PC-3 (cell line): ENCODE results near the gene CTU1. TPM values are rescaled to one million over a fixed set of nuclear protein-coding genes. Genes with fewer than 3 reads are reported as not detected.

Source experiments
- ATAC-seq: fragments of 200-7000 bp; cut with Tn5 transposase; 2 replicates; pipeline ENCODE4 v1.9.1; 2020; ENCODE audit warnings: mild to moderate bottlenecking, moderate library complexity
- BruUV-seq: library from RNA; stranded (reverse); fragments of 400-500 nt; replicated peaks from 2 replicates; lab custom pipeline; 2021; lab: Mats Ljungman, UMichigan
- CTCF ChIA-PET: fragments of 300-600 bp; sonication (Branson Sonifier 250); formaldehyde crosslinking; loops from one replicate; lab custom pipeline; 2022; ENCODE audit warnings: antibody characterized with exemption; lab: Charles Lee
- POLR2A ChIA-PET: fragments of 300-600 bp; sonication (Branson Sonifier 250); formaldehyde crosslinking; loops from one replicate; lab custom pipeline; 2022; ENCODE audit warnings: antibody characterized with exemption; ENCODE audit not compliant: unreplicated experiment; lab: Charles Lee
- DNase-seq: peaks from one replicate; pipeline ENCODE4 v3.0.0-alpha.2; 2015
- H2AFZ ChIP-seq: fragments of 300-600 bp; sonication (generic); 2 replicates; pipeline ENCODE4 v1.6.0; 2016; ENCODE audit warnings: antibody characterized with exemption, low read length
- H3F3A ChIP-seq: fragments of 300-600 bp; sonication (generic); one replicate; pipeline ENCODE4 v1.6.0; 2017; ENCODE audit warnings: antibody characterized with exemption, low read length, control low read depth, mild to moderate bottlenecking; ENCODE audit not compliant: unreplicated experiment
- H3K27ac ChIP-seq: fragments of 300-600 bp; sonication (generic); 2 replicates; pipeline ENCODE4 v1.5.1; 2016; ENCODE audit warnings: mild to moderate bottlenecking, low read length
- H3K27me3 ChIP-seq: fragments of 300-600 bp; sonication (generic); 2 replicates; pipeline ENCODE4 v1.6.1; 2016; ENCODE audit warnings: low read length, mixed read lengths
- H3K36me3 ChIP-seq: fragments of 300-600 bp; sonication (generic); 2 replicates; pipeline ENCODE4 v1.6.1; 2016; ENCODE audit warnings: low read depth, mixed run types, low read length, mixed read lengths
- H3K4me1 ChIP-seq: fragments of 300-600 bp; sonication (generic); 2 replicates; pipeline ENCODE4 v1.5.1; 2016; ENCODE audit warnings: low read length; ENCODE audit not compliant: insufficient read depth
- H3K4me2 ChIP-seq: fragments of 300-600 bp; sonication (generic); 2 replicates; pipeline ENCODE4 v1.6.0; 2016; ENCODE audit warnings: low read length
- H3K4me3 ChIP-seq: fragments of 300-600 bp; sonication (generic); 2 replicates; pipeline ENCODE4 v1.5.1; 2016; ENCODE audit warnings: mild to moderate bottlenecking, low read length, mixed read lengths
- H3K79me2 ChIP-seq: fragments of 300-600 bp; sonication (generic); 2 replicates; pipeline ENCODE4 v1.6.1; 2017; ENCODE audit warnings: low read length, mixed read lengths
- H3K9ac ChIP-seq: fragments of 300-600 bp; sonication (generic); 2 replicates; pipeline ENCODE4 v1.6.0; 2016; ENCODE audit warnings: mild to moderate bottlenecking, low read length
- H3K9me2 ChIP-seq: fragments of 300-600 bp; sonication (generic); replicated peaks from 2 replicates; pipeline ENCODE4 v1.6.1; 2016; ENCODE audit warnings: mixed run types, low read length, mixed read lengths
- H3K9me3 ChIP-seq: fragments of 300-600 bp; sonication (generic); 2 replicates; pipeline ENCODE4 v1.6.1; 2016; ENCODE audit warnings: low read length, mixed read lengths
- H4K20me1 ChIP-seq: fragments of 300-600 bp; sonication (generic); 2 replicates; pipeline ENCODE4 v1.6.1; 2016; ENCODE audit warnings: low read length, mixed read lengths
- CTCF ChIP-seq: fragments of 300-600 bp; sonication (generic); conservative IDR thresholded peaks from 2 replicates; pipeline ENCODE4 v1.5.1; 2017; ENCODE audit warnings: antibody characterized with exemption, low read depth, mild to moderate bottlenecking, low read length
- EZH2 ChIP-seq: fragments of 300-600 bp; sonication (generic); IDR thresholded peaks from one replicate; pipeline ENCODE4 v1.6.1; 2017; ENCODE audit warnings: antibody characterized with exemption, mild to moderate bottlenecking, low read length; ENCODE audit not compliant: unreplicated experiment
- EZH2phosphoT487 ChIP-seq: fragments of 300-600 bp; sonication (generic); IDR thresholded peaks from 2 replicates; pipeline ENCODE4 v1.6.1; 2018; ENCODE audit warnings: mild to moderate bottlenecking, antibody characterized with exemption, low read length, borderline replicate concordance
- intact Hi-C: fragments of 100-400 bp; cut with micrococcal nuclease; formaldehyde crosslinking; loops from 2 replicates; pipeline ENCODE4 v1.9.0; 2023
- total RNA-seq: library from RNA; depleted of rRNA; stranded (reverse); fragments of >200 nt; gene quantifications from 2 replicates; pipeline ENCODE4 v1.2.3, GENCODE V29; 2014

The CTU1 gene
- total RNA-seq, 1 experiment from 2014 or later, result 29.0 TPM

- no peak for TF ChIP-seq EZH2
- TF ChIP-seq CTCF, result no peak
- TF ChIP-seq EZH2phosphoT487, result no peak
- Histone ChIP-seq H3K36me3 (no peaks in the 10 kb centered on the region), H3K9ac (no peak overlapping the region), H3K27ac (no peak overlapping the region), H3K27me3 (0 out of 2 replicates have a peak, but pooled peaks cover 3% of the 10 kb centered on the region), H4K20me1 (no peaks in the 10 kb centered on the region), H3K4me3 (no peak overlapping the region), H3K4me2 (no peak overlapping the region), H2AFZ (no peak overlapping the region), H3K9me3 (no peaks in the 10 kb centered on the region), H3K79me2 (no peaks in the 10 kb centered on the region), H3K4me1 (peaks cover 9% of the 10 kb centered on the region), H3F3A (no peaks in the 10 kb centered on the region), H3K9me2 (no peaks in the 10 kb centered on the region)
- DNase-seq, result no peak
- ChIA-PET CTCF (no interaction called here), POLR2A (no interaction called here)
- intact Hi-C loops, result no loop called here
- no TSS peak for BruUV-seq
- ATAC-seq, result no peak
Observed at GRCh38 chr19:51065221-51065960, 42.8 kb downstream of the CTU1 start.

- ATAC-seq, result no peak
- 0 out of 2 replicates have a peak, but pooled peaks cover 10% of the 10 kb centered on the region for H3K27me3 ChIP-seq
- H3K79me2 ChIP-seq, result no peaks in the 10 kb centered on the region
- no peak within 1 kb of the TSS for H3K27ac ChIP-seq
- BruUV-seq, result no TSS peak
- DNase-seq, result no peak
- no peak within 1 kb of the TSS for H2AFZ ChIP-seq
- TF ChIP-seq EZH2, result no peak
- TF ChIP-seq EZH2phosphoT487, result no peak
- no peak for TF ChIP-seq CTCF
- H4K20me1 ChIP-seq, result no peaks in the 10 kb centered on the region
- no peak within 1 kb of the TSS for H3K4me3 ChIP-seq
- no peaks in the 10 kb centered on the region for H3K9me3 ChIP-seq
- H3K9me2 ChIP-seq, result no peaks in the 10 kb centered on the region
- CTCF ChIA-PET, result no interaction called here
- no peak within 1 kb of the TSS for H3K4me2 ChIP-seq
- intact Hi-C loops, result no loop called here
- POLR2A ChIA-PET, result no interaction called here
- no peak within 1 kb of the TSS for H3K9ac ChIP-seq
- no peaks in the 10 kb centered on the region for H3K36me3 ChIP-seq
- H3F3A ChIP-seq, result no peaks in the 10 kb centered on the region
- peaks cover 2% of the 10 kb centered on the region for H3K4me1 ChIP-seq
Observed at GRCh38 chr19:51064534-51065220, 43.5 kb downstream of the CTU1 start, which contains the start of gene KLK13. TSS of gene KLK13 (minus strand) at chr19:51065092. CDS start at chr19:51065067, 25 bp downstream.
